Measurements from ENCODE around the gene PKP4.
"Not testable (repeated sequence)": the region's sequence is repeated elsewhere in the genome, so short reads cannot be mapped to it uniquely, and the experiment has no call there.

Gene PKP4

GRCh38 chr2:158456309-158457066 is at the start of gene PKP4, which contains the start of gene CCDC148:
Gene PKP4 (plus strand): TSS chr2:158456952. CDS start chr2:158533185, 76,233 bp downstream.
Gene CCDC148 (minus strand): TSS chr2:158456753. CDS start chr2:158456439, 314 bp downstream.
- DNase-seq (ENCODE audit: low read depth in 2 of 2) = peak; percentile 78 to 87

- DNase-seq (ENCODE audit: low read depth in 2 of 2) = no peak
Observed at GRCh38 chr2:158407031-158407430, 49.7 kb upstream of the PKP4 start.

GRCh38 chr2:158410132-158410531 is 46.6 kb upstream of the PKP4 start:
- DNase-seq (ENCODE audit: low read depth in 2 of 2) = no peak

GRCh38 chr2:158411748-158412147 is 45.0 kb upstream of the PKP4 start:
- DNase-seq (ENCODE audit: low read depth in 2 of 2) = no peak

- no peak for DNase-seq (ENCODE audit: low read depth in 2 of 2)
Observed at GRCh38 chr2:158412206-158412605, 44.5 kb upstream of the PKP4 start.

GRCh38 chr2:158413581-158413980 is 43.2 kb upstream of the PKP4 start:
- DNase-seq (ENCODE audit: low read depth in 2 of 2) = no peak

- no peak for DNase-seq (ENCODE audit: low read depth in 2 of 2)
Observed at GRCh38 chr2:158414538-158414937, 42.2 kb upstream of the PKP4 start.

GRCh38 chr2:158432117-158432516 is 24.6 kb upstream of the PKP4 start:
- no peak for DNase-seq (ENCODE audit: low read depth in 2 of 2)

- DNase-seq (ENCODE audit: low read depth in 2 of 2) = not testable (repeated sequence)
Observed at GRCh38 chr2:158433716-158434115, 23.0 kb upstream of the PKP4 start.

- not testable (repeated sequence) for DNase-seq (ENCODE audit: low read depth in 2 of 2)
Observed at GRCh38 chr2:158439062-158439461, 17.7 kb upstream of the PKP4 start.

GRCh38 chr2:158443606-158444005 is 13.1 kb upstream of the PKP4 start:
- DNase-seq (ENCODE audit: low read depth in 2 of 2) = no peak

- peak; percentile 36 to 46 for DNase-seq (ENCODE audit: low read depth in 2 of 2)
Observed at GRCh38 chr2:158457092-158457825, 507 bp downstream of the PKP4 start.

GRCh38 chr2:158457826-158458616 is 1.3 kb downstream of the PKP4 start:
- peak; percentile 35 to 37 for DNase-seq (ENCODE audit: low read depth in 2 of 2)

GRCh38 chr2:158458617-158458920 is 1.8 kb downstream of the PKP4 start:
- DNase-seq (ENCODE audit: low read depth in 2 of 2) = no peak

- DNase-seq (ENCODE audit: low read depth in 2 of 2) = no peak
Observed at GRCh38 chr2:158459161-158460003, 2.6 kb downstream of the PKP4 start.

- DNase-seq (ENCODE audit: low read depth in 2 of 2) = no peak
Observed at GRCh38 chr2:158460632-158461297, 4.0 kb downstream of the PKP4 start.

GRCh38 chr2:158463496-158464095 is 6.8 kb downstream of the PKP4 start:
- DNase-seq (ENCODE audit: low read depth in 2 of 2) = no peak

GRCh38 chr2:158464426-158465281 is 7.9 kb downstream of the PKP4 start:
- DNase-seq (ENCODE audit: low read depth in 2 of 2) = no peak

- no peak for DNase-seq (ENCODE audit: low read depth in 2 of 2)
Observed at GRCh38 chr2:158467248-158467647, 10.5 kb downstream of the PKP4 start.
